ENCODE results near the gene SLC25A1. TPM values are rescaled to one million over a fixed set of nuclear protein-coding genes. Genes with fewer than 3 reads are reported as not detected.

Gene SLC25A1
- total and polyA plus RNA-seq, 2 donors (not counting 1 experiment from before 2014, with no cell fraction given): 41.3 to 47.7 TPM

- DNase-seq (no peak), ATAC-seq (ENCODE audit: low read depth) (no peak)
- Mint-ChIP-seq H3K27ac (no peak overlapping the region), H3K4me3 (no peak overlapping the region), H3K27me3 (no peaks in the 10 kb centered on the region), H3K4me1 (no peaks in the 10 kb centered on the region), H3K9me3 (ENCODE audit: insufficient read depth) (no peaks in the 10 kb centered on the region)
- CTCF ChIA-PET: no interaction called here
- Histone ChIP-seq H3K9ac (ENCODE audit: low read length) (no peak overlapping the region), H4K20me1 (ENCODE audit: control insufficient read depth, insufficient read depth, low read length, poor library complexity, severe bottlenecking) (no peaks in the 10 kb centered on the region), H3K36me3 (replicated peaks in 1 of 2; ENCODE audit: control extremely low read depth in 1 of 2, control insufficient read depth in 1 of 2, extremely low read depth in 1 of 2, insufficient read depth in 2 of 2, low read length in 1 of 2) (no peaks in the 10 kb centered on the region), H3K9me3 (ENCODE audit: control extremely low read depth in 1 of 3, control insufficient read depth in 2 of 3, insufficient read depth in 1 of 3, low read length in 2 of 3) (no peaks in the 10 kb centered on the region), H3K27me3 (replicated peaks in 1 of 4; ENCODE audit: control extremely low read depth in 1 of 4, control insufficient read depth in 3 of 4, insufficient read depth in 4 of 4, low read length in 3 of 4) (no peaks in the 10 kb centered on the region), H3K27ac (ENCODE audit: low read length in 2 of 2) (no peak overlapping the region), H3K4me1 (ENCODE audit: control insufficient read depth in 2 of 2, insufficient read depth in 2 of 2, low read length in 2 of 2) (no peaks in the 10 kb centered on the region), H3K4me2 (replicated peaks; ENCODE audit: low read depth, low read length, poor library complexity, severe bottlenecking) (no peak overlapping the region), H3K79me2 (ENCODE audit: control insufficient read depth, insufficient read depth, low read length) (no peaks in the 10 kb centered on the region), H3K4me3 (ENCODE audit: control extremely low read depth in 1 of 5, extremely low read depth in 1 of 5, insufficient read depth in 1 of 5, low read depth in 2 of 5, low read length in 4 of 5) (no peak overlapping the region), H2AFZ (ENCODE audit: insufficient read depth, low read depth, low read length, poor library complexity, severe bottlenecking) (no peak overlapping the region)
- TF ChIP-seq CTCF (IDR thresholded peaks at IDR 0.05) (no peak), EZH2 (IDR thresholded peaks at IDR 0.05; ENCODE audit: borderline replicate concordance, insufficient read depth, low read depth, low read length, poor library complexity, severe bottlenecking) (no peak)
- WGBS (ENCODE audit: insufficient coverage): 91% methylated on average over 6 of the region's 6 CpGs
- intact Hi-C loops (cut with micrococcal nuclease): no loop called here
- POLR2A ChIA-PET: no interaction called here
Measured at GRCh38 chr22:19223617-19224016, 45.1 kb upstream of the SLC25A1 start.

- POLR2A ChIA-PET: no interaction called here
- no peak for TF ChIP-seq CTCF (IDR thresholded peaks at IDR 0.05)
- 90% methylated on average over 7 of the region's 9 CpGs for WGBS (ENCODE audit: insufficient coverage)
- CTCF ChIA-PET: no interaction called here
- no peaks in the 10 kb centered on the region for H3K27me3 Mint-ChIP-seq
- no peak overlapping the region for H3K4me3 Mint-ChIP-seq
- DNase-seq (no peak), ATAC-seq (ENCODE audit: low read depth) (no peak)
- Histone ChIP-seq H3K36me3 (replicated peaks in 1 of 2; ENCODE audit: control extremely low read depth in 1 of 2, control insufficient read depth in 1 of 2, extremely low read depth in 1 of 2, insufficient read depth in 2 of 2, low read length in 1 of 2) (no peaks in the 10 kb centered on the region), H3K9ac (ENCODE audit: low read length) (no peak overlapping the region), H3K4me2 (replicated peaks; ENCODE audit: low read depth, low read length, poor library complexity, severe bottlenecking) (no peak overlapping the region), H3K79me2 (ENCODE audit: control insufficient read depth, insufficient read depth, low read length) (no peaks in the 10 kb centered on the region), H4K20me1 (ENCODE audit: control insufficient read depth, insufficient read depth, low read length, poor library complexity, severe bottlenecking) (no peaks in the 10 kb centered on the region), H3K4me3 (ENCODE audit: control extremely low read depth in 1 of 5, extremely low read depth in 1 of 5, insufficient read depth in 1 of 5, low read depth in 2 of 5, low read length in 4 of 5) (no peak overlapping the region), H3K27me3 (replicated peaks in 1 of 4; ENCODE audit: control extremely low read depth in 1 of 4, control insufficient read depth in 3 of 4, insufficient read depth in 4 of 4, low read length in 3 of 4) (no peaks in the 10 kb centered on the region), H3K4me1 (ENCODE audit: control insufficient read depth in 2 of 2, insufficient read depth in 2 of 2, low read length in 2 of 2) (no peaks in the 10 kb centered on the region), H2AFZ (ENCODE audit: insufficient read depth, low read depth, low read length, poor library complexity, severe bottlenecking) (no peak overlapping the region), H3K9me3 (ENCODE audit: control extremely low read depth in 1 of 3, control insufficient read depth in 2 of 3, insufficient read depth in 1 of 3, low read length in 2 of 3) (no peaks in the 10 kb centered on the region), H3K27ac (ENCODE audit: low read length in 2 of 2) (no peak overlapping the region)
- peaks cover under 1% of the 10 kb centered on the region for H3K4me1 Mint-ChIP-seq
- intact Hi-C loops (cut with micrococcal nuclease): no loop called here
- H3K27ac Mint-ChIP-seq: no peak overlapping the region
- H3K9me3 Mint-ChIP-seq (ENCODE audit: insufficient read depth): no peaks in the 10 kb centered on the region
Measured at GRCh38 chr22:19223110-19223509, 44.6 kb upstream of the SLC25A1 start.
